Epithelial cell of umbilical artery (primary cell): ENCODE measurements around the gene NOTO. TPM values are rescaled to one million over a fixed set of nuclear protein-coding genes. Genes with fewer than 3 reads are reported as not detected.

Source experiments
- total RNA-seq: library from RNA; depleted of rRNA; stranded (reverse); fragments of >200 nt; gene quantifications from 2 replicates; pipeline ENCODE4 v1.2.3, GENCODE V29; 2014

NOTO gene
- not detected in 2 replicates for total RNA-seq

GRCh38 chr2:73202156-73203054 lies at the start of gene NOTO:
Gene NOTO, plus strand, starts transcription at chr2:73202574. Its CDS starts 93 bp downstream, at chr2:73202667.

GRCh38 chr2:73214120-73215035 lies 12.0 kb downstream of the NOTO start, which contains the start of gene SMYD5:
Gene SMYD5, plus strand, starts transcription at chr2:73214245. Its CDS starts 22 bp downstream, at chr2:73214267.

GRCh38 chr2:73233154-73233931 lies 31.0 kb downstream of the NOTO start, which contains the start of gene PRADC1:
Gene PRADC1, minus strand, starts transcription at chr2:73233239. Its CDS starts 79 bp downstream, at chr2:73233160.

GRCh38 chr2:73233932-73234832 lies 31.8 kb downstream of the NOTO start, which contains the start of gene CCT7:
Gene CCT7, plus strand, starts transcription at chr2:73234308. Its CDS starts 71 bp downstream, at chr2:73234379.

Other genes starting within 250 kb of the NOTO start
- 8.1 and 10.8 TPM in 2 replicates for gene SFXN5, start 130.9 kb upstream of the NOTO start, total RNA-seq
- 26.3 and 30.4 TPM in 2 replicates for gene RAB11FIP5, start 89.6 kb upstream of the NOTO start, total RNA-seq
- 14.0 and 19.9 TPM in 2 replicates for gene SMYD5, start 11.7 kb downstream of the NOTO start, total RNA-seq
- gene PRADC1, start 30.7 kb downstream of the NOTO start, total RNA-seq, result 17.8 and 19.2 TPM in 2 replicates
- 547 and 759 TPM in 2 replicates for gene CCT7, start 31.7 kb downstream of the NOTO start, total RNA-seq
- 0.46 and 1.3 TPM in 2 replicates for gene FBXO41, start 81.9 kb downstream of the NOTO start, total RNA-seq
- not detected in 2 replicates for gene EGR4, start 91.0 kb downstream of the NOTO start, total RNA-seq
- 9.9 and 10.4 TPM in 2 replicates for gene ALMS1, start 183.3 kb downstream of the NOTO start, total RNA-seq